Activated CD8-positive, alpha-beta memory T cell treated with anti-CD3 and anti-CD28 coated beads, Interleukin-2, amount 10 ng/mL, durations not matched to agents 7 days and 5 days (primary cell): Measurements from ENCODE around the gene RRP1. TPM values are rescaled to one million over a fixed set of nuclear protein-coding genes. Genes with fewer than 3 reads are reported as not detected.

Experiments
- ATAC-seq: fragments of 150-1000 bp; cut with Tn5 transposase; one replicate; pipeline ENCODE4 v1.10.0; 2021; ENCODE audit warnings: moderate library complexity
- CTCF ChIA-PET: fragments of 350-600 bp; sonication (Branson Sonifier 250); formaldehyde crosslinking; loops from one replicate; lab custom pipeline; 2021; ENCODE audit warnings: antibody characterized with exemption; lab: Charles Lee
- DNase-seq: peaks from one replicate; pipeline ENCODE4 v3.0.0-alpha.2; 2020
- H3K27ac Mint-ChIP-seq: one replicate; pipeline ENCODE4 v1.8.0; 2021; ENCODE audit warnings: mild to moderate bottlenecking, mixed read lengths
- H3K27me3 Mint-ChIP-seq: one replicate; pipeline ENCODE4 v1.8.0; 2021; ENCODE audit warnings: mixed read lengths
- H3K36me3 Mint-ChIP-seq: one replicate; pipeline ENCODE4 v1.8.0; 2021; ENCODE audit warnings: mild to moderate bottlenecking, mixed read lengths
- H3K4me1 Mint-ChIP-seq: one replicate; pipeline ENCODE4 v1.8.0; 2021; ENCODE audit warnings: mixed read lengths
- H3K4me3 Mint-ChIP-seq: one replicate; pipeline ENCODE4 v1.8.0; 2021; ENCODE audit warnings: mild to moderate bottlenecking, moderate library complexity, mixed read lengths
- H3K9me3 Mint-ChIP-seq: one replicate; pipeline ENCODE4 v1.8.0; 2022; ENCODE audit warnings: low read depth, mixed read lengths
- total RNA-seq, 2 experiments: library from RNA; stranded (reverse); gene quantifications; one replicate each; pipeline ENCODE4 v1.2.3, GENCODE V29; 2021

RRP1 gene
- total RNA-seq, 2 experiments from 2014 or later: 37.7 to 45.2 TPM

- Mint-ChIP-seq H3K36me3 (peaks cover 8% of the 10 kb centered on the region), H3K9me3 (no peaks in the 10 kb centered on the region), H3K27me3 (no peaks in the 10 kb centered on the region), H3K27ac (no peak overlapping the region), H3K4me3 (no peak overlapping the region), H3K4me1 (peaks cover 5% of the 10 kb centered on the region)
- no peak for DNase-seq
- CTCF ChIA-PET: no interaction called here
- no peak for ATAC-seq
Observed at GRCh38 chr21:43806017-43806710, 16.8 kb downstream of the RRP1 start.

- Mint-ChIP-seq H3K27me3 (no peaks in the 10 kb centered on the region), H3K27ac (no peak overlapping the region), H3K9me3 (no peaks in the 10 kb centered on the region), H3K4me3 (no peak overlapping the region), H3K4me1 (peaks cover 5% of the 10 kb centered on the region), H3K36me3 (no peaks in the 10 kb centered on the region)
- DNase-seq: no peak
- ATAC-seq: no peak
- CTCF ChIA-PET: interaction anchor here (0.9 kb wide), 2 partner anchors 133 to 189 kb away, joined by 3 to 4 read pairs; no protein-coding TSS in a partner anchor
Observed at GRCh38 chr21:43808367-43808766, 19.0 kb downstream of the RRP1 start.

GRCh38 chr21:43808832-43809251 is 19.5 kb downstream of the RRP1 start:
- no peaks in the 10 kb centered on the region for H3K27me3 Mint-ChIP-seq
- no peaks in the 10 kb centered on the region for H3K36me3 Mint-ChIP-seq
- no peaks in the 10 kb centered on the region for H3K9me3 Mint-ChIP-seq
- H3K4me3 Mint-ChIP-seq: no peak overlapping the region
- no peak overlapping the region for H3K27ac Mint-ChIP-seq
- peaks cover 5% of the 10 kb centered on the region for H3K4me1 Mint-ChIP-seq
- ATAC-seq (no peak), DNase-seq (no peak)
- CTCF ChIA-PET: interaction anchor here (0.9 kb wide), 2 partner anchors 132 to 189 kb away, joined by 3 to 4 read pairs; no protein-coding TSS in a partner anchor

GRCh38 chr21:43809346-43809799 is 20.0 kb downstream of the RRP1 start:
- no peaks in the 10 kb centered on the region for H3K36me3 Mint-ChIP-seq

GRCh38 chr21:43809853-43810504 is 20.6 kb downstream of the RRP1 start:
- Mint-ChIP-seq H3K4me3 (no peak overlapping the region), H3K4me1 (peaks cover 8% of the 10 kb centered on the region), H3K27me3 (no peaks in the 10 kb centered on the region), H3K36me3 (no peaks in the 10 kb centered on the region), H3K27ac (no peak overlapping the region), H3K9me3 (no peaks in the 10 kb centered on the region)
- ATAC-seq: no peak
- CTCF ChIA-PET: interaction anchor here (0.9 to 2.1 kb wide), 20 partner anchors 10 to 274 kb away, joined by 3 to 38 read pairs (median 4); no protein-coding TSS in a partner anchor
- no peak for DNase-seq

More at GRCh38 chr21:43809346-43809799, 20.0 kb downstream of the RRP1 start:
- Mint-ChIP-seq H3K27ac (no peak overlapping the region), H3K4me1 (peaks cover 5% of the 10 kb centered on the region), H3K9me3 (no peaks in the 10 kb centered on the region), H3K4me3 (no peak overlapping the region), H3K27me3 (no peaks in the 10 kb centered on the region)
- ATAC-seq (no peak), DNase-seq (no peak)
- CTCF ChIA-PET: interaction anchor here (0.9 kb wide), 2 partner anchors 132 to 188 kb away, joined by 3 to 4 read pairs; no protein-coding TSS in a partner anchor

- H3K36me3 Mint-ChIP-seq: no peaks in the 10 kb centered on the region
- H3K4me1 Mint-ChIP-seq: peaks cover 8% of the 10 kb centered on the region
- no peaks in the 10 kb centered on the region for H3K9me3 Mint-ChIP-seq
- CTCF ChIA-PET: interaction anchor here (0.5 to 2.1 kb wide), 29 partner anchors 9 to 274 kb away, joined by 3 to 38 read pairs (median 4); no protein-coding TSS in a partner anchor
- ATAC-seq (peak; percentile 94), DNase-seq (peak; percentile 94)
- H3K27ac Mint-ChIP-seq: peak overlapping the region; percentile 24
- H3K27me3 Mint-ChIP-seq: no peaks in the 10 kb centered on the region
- no peak overlapping the region for H3K4me3 Mint-ChIP-seq
Observed at GRCh38 chr21:43810505-43811261, 21.3 kb downstream of the RRP1 start.

- Mint-ChIP-seq H3K4me1 (peaks cover 8% of the 10 kb centered on the region), H3K27ac (no peak overlapping the region), H3K27me3 (no peaks in the 10 kb centered on the region), H3K4me3 (no peak overlapping the region), H3K9me3 (no peaks in the 10 kb centered on the region), H3K36me3 (no peaks in the 10 kb centered on the region)
- DNase-seq (no peak), ATAC-seq (no peak)
- CTCF ChIA-PET: interaction anchor here (0.5 to 2.1 kb wide), 28 partner anchors 8 to 273 kb away, joined by 3 to 38 read pairs (median 4); no protein-coding TSS in a partner anchor
Observed at GRCh38 chr21:43811262-43812105, 22.1 kb downstream of the RRP1 start.

GRCh38 chr21:43812139-43812821 is 22.9 kb downstream of the RRP1 start:
- CTCF ChIA-PET: interaction anchor here (0.8 to 2.1 kb wide), 8 partner anchors 11 to 202 kb away, joined by 3 to 38 read pairs (median 5); no protein-coding TSS in a partner anchor
- ATAC-seq: no peak
- no peak overlapping the region for H3K4me3 Mint-ChIP-seq
- H3K27ac Mint-ChIP-seq: no peak overlapping the region
- no peak for DNase-seq
- H3K27me3 Mint-ChIP-seq: no peaks in the 10 kb centered on the region
- no peaks in the 10 kb centered on the region for H3K9me3 Mint-ChIP-seq
- no peaks in the 10 kb centered on the region for H3K36me3 Mint-ChIP-seq
- H3K4me1 Mint-ChIP-seq: peaks cover 8% of the 10 kb centered on the region

- CTCF ChIA-PET: interaction anchor here (0.8 to 1.6 kb wide), 3 partner anchors 10 to 163 kb away, joined by 3 to 7 read pairs (median 3); no protein-coding TSS in a partner anchor
- no peaks in the 10 kb centered on the region for H3K27me3 Mint-ChIP-seq
- no peak overlapping the region for H3K27ac Mint-ChIP-seq
- DNase-seq: no peak
- H3K4me1 Mint-ChIP-seq: peaks cover 8% of the 10 kb centered on the region
- no peaks in the 10 kb centered on the region for H3K9me3 Mint-ChIP-seq
- H3K36me3 Mint-ChIP-seq: no peaks in the 10 kb centered on the region
- H3K4me3 Mint-ChIP-seq: no peak overlapping the region
- ATAC-seq: no peak
Observed at GRCh38 chr21:43812957-43813655, 23.7 kb downstream of the RRP1 start.

- H3K4me1 Mint-ChIP-seq: peaks cover 8% of the 10 kb centered on the region
- H3K36me3 Mint-ChIP-seq: peaks cover under 1% of the 10 kb centered on the region
- H3K27ac Mint-ChIP-seq: no peak overlapping the region
- ATAC-seq (no peak), DNase-seq (no peak)
- no peaks in the 10 kb centered on the region for H3K27me3 Mint-ChIP-seq
- H3K9me3 Mint-ChIP-seq: no peaks in the 10 kb centered on the region
- CTCF ChIA-PET: interaction anchor here (0.7 to 1.6 kb wide), 2 partner anchors 126 to 162 kb away, joined by 4 to 7 read pairs; no protein-coding TSS in a partner anchor
- no peak overlapping the region for H3K4me3 Mint-ChIP-seq
Observed at GRCh38 chr21:43813656-43813980, 24.2 kb downstream of the RRP1 start.

GRCh38 chr21:43814215-43815106 is 25.1 kb downstream of the RRP1 start:
- DNase-seq: no peak
- no peak overlapping the region for H3K27ac Mint-ChIP-seq
- peaks cover 2% of the 10 kb centered on the region for H3K36me3 Mint-ChIP-seq
- H3K4me3 Mint-ChIP-seq: no peak overlapping the region
- ATAC-seq: no peak
- peaks cover 8% of the 10 kb centered on the region for H3K4me1 Mint-ChIP-seq
- no peaks in the 10 kb centered on the region for H3K9me3 Mint-ChIP-seq
- H3K27me3 Mint-ChIP-seq: no peaks in the 10 kb centered on the region
- CTCF ChIA-PET: interaction anchor here (0.7 to 1.6 kb wide), 2 partner anchors 125 to 161 kb away, joined by 4 to 7 read pairs; no protein-coding TSS in a partner anchor
